DMS153 (cell line): ENCODE data around the gene DLAT.
"Not testable (repeated sequence)": the region's sequence is repeated elsewhere in the genome, so short reads cannot be mapped to it uniquely, and the experiment has no call there.

Experiments used
- DNase-seq: peaks from one replicate; lab custom pipeline; 2025; lab: John Stamatoyannopoulos, UW

The DLAT gene

DNA sequence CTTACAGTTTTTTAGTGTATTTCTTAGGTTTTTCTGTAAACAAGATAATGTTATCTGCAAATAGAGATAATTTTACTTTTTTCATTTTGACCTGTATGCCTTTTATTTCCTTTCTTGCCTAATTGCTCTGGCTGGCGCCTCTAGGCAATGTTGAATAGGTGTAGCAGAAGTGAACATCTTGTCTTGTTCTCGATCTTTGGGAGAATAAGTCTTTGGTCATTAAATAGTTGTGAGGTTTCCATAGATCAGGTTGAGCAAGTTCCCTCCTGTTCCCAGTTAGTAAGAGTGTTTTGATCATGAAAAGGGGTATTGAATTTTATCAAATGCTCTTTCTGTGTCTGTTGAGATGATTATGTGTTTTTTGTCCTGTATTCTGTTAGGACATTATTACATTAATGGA is 24.6 kb downstream of the DLAT start:
- DNase-seq: no peak

DNA sequence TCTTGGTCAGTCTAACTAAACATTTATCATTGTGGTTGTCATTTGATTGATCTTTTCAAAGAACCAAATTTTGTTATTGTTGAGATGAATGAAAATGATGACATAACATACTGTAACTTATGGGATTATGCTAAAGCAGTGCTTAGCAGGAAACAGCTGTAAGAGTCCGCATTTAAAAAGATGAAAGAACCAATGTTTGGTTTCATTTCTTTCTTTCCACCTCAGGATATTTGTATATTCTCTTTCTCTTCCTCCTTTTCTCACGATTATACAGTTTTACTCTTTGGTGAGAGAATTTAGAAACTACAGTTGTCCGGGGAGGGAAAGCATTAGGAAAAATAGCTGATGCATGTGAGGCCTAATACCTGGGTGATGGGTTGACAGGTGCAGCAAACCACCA is 25.5 kb downstream of the DLAT start:
- no peak for DNase-seq

DNA sequence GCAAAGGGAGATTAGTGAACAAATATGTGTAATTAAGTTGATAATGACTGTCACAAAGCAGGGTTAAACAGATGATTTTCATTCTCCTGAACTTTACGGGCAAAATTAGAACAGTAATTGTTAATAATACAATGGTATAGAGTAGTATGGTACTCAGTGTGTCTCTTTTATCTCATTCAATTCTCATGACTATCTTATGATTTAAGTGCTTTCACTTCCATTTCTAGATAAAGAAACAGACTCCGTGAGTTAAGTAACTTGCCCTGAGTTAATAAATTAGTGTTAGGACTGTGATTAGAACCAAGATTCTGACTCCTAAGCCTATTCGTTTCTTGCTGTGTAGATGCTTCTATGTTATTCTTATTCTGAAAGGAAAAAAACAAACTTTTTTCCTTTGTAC is 26.6 kb downstream of the DLAT start:
- no peak for DNase-seq

DNA sequence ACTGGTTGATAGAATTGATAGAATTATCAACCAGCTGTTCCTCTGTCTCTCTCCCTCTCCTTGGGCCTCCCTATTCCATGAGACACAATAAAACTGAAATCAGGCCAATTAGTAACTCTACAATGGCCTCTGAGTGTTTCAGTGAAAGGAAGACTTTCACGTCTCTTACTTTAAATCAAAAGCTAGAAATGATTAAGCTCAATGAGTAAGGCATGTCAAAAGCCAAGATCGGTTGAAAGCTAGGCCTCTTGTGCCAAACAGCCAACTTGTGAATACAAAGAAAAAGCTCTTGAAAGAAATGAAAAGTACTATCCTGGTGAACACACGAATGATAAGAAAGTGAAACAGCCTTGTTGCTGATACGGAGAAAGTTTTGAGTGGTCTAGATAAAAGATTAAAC is 32.0 kb downstream of the DLAT start:
- DNase-seq: no peak

DNA sequence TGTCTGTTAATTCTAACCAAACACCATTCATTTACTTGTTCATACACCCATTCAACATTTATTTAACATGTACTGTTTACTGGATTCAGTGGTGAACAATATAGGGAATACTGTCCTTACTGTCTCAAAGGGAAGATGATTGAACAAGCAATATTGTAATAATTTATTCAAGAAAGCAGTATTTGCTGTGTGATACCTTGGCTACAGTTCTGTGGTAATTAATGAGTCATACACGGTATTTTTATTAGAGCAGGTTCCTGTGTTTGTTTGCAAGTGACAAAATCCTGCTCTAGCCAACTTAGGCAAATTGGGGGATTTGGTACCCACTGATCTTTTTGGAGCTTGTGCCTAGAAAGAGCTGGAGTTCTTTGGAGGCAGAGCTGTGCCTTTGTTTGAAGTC is 32.9 kb downstream of the DLAT start:
- no peak for DNase-seq

DNA sequence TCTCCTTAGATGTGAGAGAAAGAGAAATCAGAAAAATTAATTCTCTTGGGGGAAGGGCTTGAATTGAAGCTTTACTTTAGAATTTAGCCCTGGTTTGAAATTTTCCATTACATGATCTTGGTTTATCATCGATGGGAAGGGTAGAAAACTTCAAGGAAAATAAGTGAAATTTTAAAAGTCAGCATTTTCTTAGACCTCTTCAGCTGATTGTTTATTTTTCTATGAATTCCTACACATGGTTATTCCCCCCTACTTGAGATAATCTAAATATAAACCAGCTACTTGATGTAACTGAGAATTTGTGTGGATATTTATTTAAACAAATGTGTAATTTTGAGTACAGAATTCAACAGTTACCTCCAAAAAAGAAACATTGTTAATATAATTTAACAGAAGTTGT is 37.7 kb downstream of the DLAT start:
- DNase-seq: no peak

DNA sequence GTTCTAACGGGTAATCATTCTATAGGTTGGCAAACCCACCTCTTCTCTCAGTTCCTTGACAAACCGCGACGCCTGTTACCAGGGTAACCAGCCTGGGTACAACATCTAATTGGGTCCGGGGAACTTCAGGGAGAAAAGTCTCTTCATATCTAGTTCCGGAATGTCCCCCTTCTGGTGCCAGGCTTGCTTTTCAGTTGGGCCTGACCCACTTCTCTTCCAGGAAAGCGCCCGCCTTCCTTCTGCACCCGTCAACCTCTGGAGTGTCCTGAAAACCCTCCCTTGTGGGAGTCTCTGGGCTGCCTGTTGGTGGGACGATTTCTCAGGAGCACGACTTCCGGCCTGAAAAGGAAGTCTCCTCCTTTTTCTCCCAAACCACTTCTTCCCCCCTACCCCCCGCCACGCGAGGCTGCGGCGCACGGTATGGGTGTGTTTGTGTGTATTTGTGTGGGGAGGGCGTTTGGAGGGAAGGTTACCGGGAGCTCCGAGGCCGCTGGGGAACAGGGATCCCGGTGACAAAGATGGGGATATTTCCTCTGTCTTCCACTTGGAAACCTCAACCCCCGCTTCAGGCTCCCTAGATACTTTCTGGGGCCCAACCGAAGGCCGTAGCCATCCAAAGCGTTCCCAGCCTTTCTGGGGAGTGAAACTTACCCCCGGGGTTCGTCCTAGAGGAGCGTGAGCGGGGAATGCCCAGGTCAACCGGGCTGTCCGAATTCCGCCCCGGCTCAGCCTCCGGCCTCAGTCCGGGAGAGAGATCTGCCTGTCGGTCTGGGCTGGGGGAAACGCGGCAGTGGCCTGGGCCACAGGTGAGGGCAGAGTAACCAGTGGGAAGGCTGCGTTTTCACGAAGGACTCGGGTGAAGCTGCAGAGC is 49.0 kb downstream of the DLAT start, which contains the start of the genes NKAPD1 and PIH1D2:
Gene NKAPD1 (plus strand): TSS at position 359 of the 871 bp plus-strand sequence. CDS start 1,276 bp downstream, outside the sequence.
Gene PIH1D2 (minus strand): TSS at position 77 of the 871 bp plus-strand sequence. CDS start 843 bp downstream, outside the sequence.
- DNase-seq: peak; percentile 53

DNA sequence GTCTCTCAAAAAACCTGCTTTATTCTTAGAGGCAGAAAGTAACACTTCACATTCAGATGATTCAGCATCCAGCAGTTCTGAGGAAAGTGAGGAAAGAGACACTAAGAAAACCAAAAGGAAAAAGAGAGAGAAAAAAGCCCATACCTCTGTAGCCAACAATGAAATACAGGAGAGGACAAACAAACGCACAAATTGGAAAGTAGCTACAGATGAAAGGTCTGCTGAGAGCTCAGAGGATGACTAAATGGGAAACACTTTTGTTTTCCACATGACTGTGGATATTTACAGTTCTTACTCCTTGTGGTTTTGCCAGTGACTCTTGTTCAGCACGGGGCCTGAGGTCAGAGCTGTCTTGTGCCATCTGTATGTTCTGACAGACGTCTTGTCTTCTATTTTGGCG is 57.5 kb downstream of the DLAT start:
- DNase-seq: no peak

DNA sequence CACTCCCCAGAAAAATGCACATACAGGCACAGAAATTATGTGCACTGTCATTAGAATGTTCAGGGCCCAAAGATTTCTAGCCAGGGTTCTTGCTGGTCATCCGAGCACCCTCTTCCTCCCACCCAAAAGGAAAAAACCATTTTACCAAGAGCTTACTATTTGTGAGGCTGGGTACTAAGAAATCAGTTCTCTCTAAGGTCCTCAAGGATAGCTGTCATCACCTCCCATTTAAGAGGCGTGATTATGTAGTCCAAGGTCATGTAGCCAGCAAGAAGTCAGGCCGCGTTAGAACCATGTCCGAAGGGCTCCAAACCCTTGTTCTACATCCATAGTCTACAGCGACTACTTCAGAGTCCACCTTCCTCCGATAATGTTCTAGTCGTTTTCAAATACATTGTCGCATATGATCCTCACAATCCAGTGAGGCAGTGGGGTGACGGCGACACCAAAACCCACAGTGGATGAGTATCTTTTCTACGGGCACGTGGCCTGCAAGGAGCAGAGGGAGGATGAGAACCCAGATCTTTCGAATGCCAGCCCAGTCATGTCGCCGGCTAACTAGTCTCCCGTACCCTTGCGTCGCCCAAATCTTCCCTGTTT is 60.7 kb downstream of the DLAT start:
- DNase-seq: no peak

DNA sequence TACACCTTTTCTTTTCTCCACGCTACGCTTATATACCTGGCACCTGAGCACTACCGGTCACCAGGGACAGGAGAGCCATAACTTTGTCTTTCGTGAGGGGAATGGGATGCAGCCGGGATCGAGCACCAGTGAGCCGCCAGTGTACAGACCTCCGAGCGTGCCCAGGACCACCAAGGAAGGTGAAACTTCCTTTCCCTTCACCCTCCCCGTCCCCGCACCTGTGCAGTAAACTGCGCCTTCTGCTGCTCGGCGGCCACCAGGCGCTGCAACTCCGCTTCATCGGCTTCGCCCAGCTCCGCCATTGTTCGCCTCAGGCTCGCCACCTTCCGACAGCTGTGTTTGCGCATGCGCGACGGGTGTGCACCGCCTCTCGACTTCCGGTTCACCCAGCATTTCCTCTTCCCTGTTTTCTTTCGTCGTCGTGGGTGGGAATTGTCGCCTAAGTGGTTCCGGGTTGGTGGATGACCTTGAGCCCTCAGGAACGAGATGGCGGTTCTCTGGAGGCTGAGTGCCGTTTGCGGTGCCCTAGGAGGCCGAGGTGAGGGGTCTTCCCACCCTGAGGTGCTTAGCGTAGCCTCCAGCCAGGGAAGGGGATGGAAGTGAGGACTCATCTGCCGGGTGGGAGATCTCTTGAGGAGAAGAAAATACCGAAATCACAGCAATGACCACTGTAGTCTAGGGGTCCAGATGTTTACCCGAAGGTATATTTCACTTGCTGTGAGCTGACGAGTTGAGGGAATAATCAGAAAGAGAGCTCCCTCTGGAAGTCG is 61.4 kb downstream of the DLAT start, which contains the start of the genes SDHD and TIMM8B:
Gene SDHD (plus strand): TSS at position 452 of the 770 bp plus-strand sequence. CDS start 35 bp downstream, at position 487.
Gene TIMM8B (minus strand): TSS at position 335 of the 770 bp plus-strand sequence. CDS start 33 bp downstream, at position 302.
- DNase-seq: peak; percentile 94

DNA sequence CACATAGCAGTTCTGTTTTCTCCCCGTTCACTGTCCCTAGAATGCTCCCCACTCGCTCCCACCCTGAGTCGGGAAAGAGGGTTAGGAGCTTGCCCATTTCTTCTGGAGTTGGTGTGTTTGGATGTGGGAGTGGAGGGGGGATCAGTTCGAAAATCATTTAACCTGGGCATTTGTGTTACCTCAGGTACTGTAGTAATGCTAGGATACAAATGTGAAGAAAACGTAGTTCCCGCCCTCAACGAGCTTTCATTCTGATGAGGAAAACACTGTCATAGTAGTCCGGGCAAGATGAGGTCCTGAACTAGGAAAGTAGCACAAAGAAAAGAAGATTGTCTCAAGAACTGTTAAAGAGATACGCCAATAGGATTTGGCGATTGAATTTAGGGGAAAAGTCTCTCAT is 62.0 kb downstream of the DLAT start:
- no peak for DNase-seq

DNA sequence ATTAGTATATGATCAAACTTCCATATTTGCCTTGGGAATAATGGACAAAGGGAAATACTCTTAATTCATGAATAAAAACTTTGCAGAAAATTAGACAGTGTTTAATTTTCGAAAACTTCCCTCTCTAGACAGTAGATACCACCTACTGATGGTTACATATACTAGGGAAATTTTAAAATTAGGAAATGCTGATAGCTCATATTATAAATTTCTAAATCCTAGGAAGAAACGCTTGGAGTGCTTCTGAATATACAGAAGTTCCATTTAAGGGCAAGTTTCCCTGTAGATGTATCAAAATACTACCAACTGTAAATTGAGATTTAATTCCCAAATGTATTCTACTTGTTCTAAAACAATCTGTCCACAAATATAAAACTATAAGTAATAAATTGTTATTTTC is 70.1 kb downstream of the DLAT start:
- DNase-seq: not testable (repeated sequence)

DNA sequence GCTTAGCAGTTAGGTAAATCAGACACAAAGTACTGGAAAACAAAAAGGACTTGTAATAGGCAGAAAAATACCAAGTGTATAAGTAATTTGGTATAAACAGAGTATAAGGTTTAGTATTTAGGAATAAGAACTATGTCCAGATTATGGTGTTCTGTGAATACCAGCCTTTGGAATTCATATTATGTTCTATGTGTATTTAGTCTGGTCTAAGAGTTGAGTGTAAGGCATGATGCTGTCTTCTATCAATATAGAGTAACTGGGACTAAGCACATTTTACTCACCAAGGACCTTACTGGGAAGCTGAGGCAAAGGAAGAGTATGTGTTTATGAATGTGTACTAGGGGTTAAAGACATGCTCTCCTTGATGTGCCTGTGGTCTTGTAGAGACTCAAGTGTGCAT is 71.0 kb downstream of the DLAT start:
- DNase-seq: no peak

DNA sequence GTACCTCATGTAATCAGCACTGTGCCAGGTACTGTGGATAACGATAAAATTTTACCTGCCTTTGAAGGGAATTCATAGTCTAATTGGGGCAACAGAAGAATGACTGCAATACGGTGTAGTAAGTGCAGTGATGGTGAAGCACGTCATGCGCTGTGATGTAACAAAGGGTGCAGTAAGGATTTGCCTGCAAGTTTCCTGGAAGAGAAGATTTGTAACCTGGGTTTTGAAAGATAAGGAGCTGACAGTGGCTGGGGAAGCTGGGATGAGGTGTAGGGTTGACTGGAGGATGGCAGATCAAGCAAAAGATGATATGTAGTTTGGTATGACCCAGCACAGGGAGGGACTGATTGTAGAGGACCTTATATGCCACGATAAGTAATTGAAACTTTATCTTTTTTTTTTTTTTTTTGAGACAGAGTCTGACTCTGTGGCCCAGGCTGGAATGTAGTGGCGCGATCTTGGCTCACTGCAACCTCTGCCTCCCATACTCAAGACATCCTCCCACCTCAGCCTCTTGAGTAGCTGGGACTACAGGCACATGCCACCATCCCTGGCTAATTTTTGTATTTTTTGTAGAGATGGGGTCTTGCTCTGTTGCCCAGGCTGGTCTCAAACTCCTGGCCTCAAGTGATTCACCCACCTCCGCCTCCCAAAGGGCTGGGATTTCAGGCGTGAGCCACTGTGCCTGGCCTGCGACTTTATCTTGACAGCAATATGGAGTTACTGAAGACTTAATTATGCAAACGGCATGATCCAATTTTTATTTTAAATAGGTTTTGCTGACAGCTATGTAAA is 72.7 kb downstream of the DLAT start:
- DNase-seq: no peak

DNA sequence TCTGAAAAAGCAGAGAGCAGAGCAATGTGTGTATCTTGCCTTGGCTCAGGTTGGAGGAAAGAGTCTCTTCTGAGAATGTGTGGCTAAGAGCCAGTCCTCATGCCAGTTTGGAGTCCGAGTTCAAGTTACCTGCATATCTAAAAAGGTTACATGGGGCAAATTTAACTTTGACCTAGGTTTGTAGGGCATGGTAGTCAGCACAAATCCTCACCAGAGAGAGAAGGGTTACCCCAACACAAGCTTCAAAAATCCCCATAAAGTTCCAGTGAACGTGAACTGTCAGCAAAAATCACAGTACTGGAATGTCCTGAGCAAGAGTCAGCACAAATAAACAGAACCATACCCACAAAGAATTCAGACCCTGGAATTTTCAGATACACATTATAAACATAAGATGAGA is 75.3 kb downstream of the DLAT start:
- no peak for DNase-seq

DNA sequence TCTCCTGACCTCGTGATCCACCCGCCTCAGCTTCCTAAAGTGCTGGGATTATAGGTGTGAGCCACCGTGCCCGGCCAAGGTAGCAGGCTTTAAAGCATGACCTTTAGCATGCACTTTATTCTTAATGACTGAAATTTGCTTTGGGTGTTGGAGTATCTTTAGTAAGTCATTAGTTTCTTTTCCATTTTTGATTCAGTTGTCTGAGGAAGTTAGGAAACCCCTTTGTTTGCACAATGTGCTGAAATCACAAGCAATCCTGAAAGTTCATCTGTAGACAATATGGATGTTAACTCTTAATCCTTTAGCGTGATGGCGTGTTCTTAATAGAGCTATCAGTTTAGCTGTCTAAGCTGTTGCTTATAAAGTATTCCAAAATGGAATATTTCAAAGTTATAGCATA is 78.2 kb downstream of the DLAT start:
- no peak for DNase-seq

DNA sequence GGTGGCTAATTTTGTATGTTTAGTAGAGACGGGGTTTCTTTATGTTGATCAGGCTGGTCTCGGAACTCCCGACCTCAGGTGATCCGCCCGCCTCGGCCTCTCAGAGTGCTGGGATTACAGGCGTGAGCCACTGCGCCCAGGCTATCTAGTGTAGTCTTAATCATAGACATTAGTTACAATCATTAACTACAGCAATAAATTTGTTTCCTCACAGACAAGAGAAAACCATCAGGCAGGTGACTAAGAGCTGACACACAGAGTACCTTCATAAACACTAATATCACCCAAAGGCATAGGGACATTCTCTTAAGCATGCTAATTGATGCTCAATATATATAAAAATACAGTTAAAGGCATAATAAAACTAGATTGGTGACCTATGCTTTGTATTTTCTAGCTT is 80.9 kb downstream of the DLAT start:
- DNase-seq: no peak
